H1 (cell line): Measurements from ENCODE around the gene TRMT44. TPM values are rescaled to one million over a fixed set of nuclear protein-coding genes. Genes with fewer than 3 reads are reported as not detected.

Experiments used
- CTCF ChIA-PET: fragments of 300-600 bp; sonication (Branson Sonifier 250); formaldehyde crosslinking; loops from one replicate; lab custom pipeline; 2021; ENCODE audit not compliant: partially characterized antibody; lab: Charles Lee
- POLR2A ChIA-PET: fragments of 300-600 bp; sonication (Branson Sonifier 250); formaldehyde crosslinking; loops from one replicate; lab custom pipeline; 2021; ENCODE audit warnings: inconsistent platforms; ENCODE audit not compliant: partially characterized antibody; lab: Charles Lee
- DNase-seq, 2 experiments: peaks; one replicate each; pipeline versions ENCODE4 v3.0.0 to v3.0.0-alpha.2; 2010 to 2022; ENCODE audit warnings: low spot score in 2 of 2, low read depth in 1 of 2, mixed read lengths in 1 of 2
- FAIRE-seq: peaks from 2 replicates; lab custom pipeline; 2011; peaks lifted over from hg19 to GRCh38; lab: Jason Lieb, UNC
- H2AFZ ChIP-seq: 2 replicates; pipeline ENCODE4 v1.8.1; 2012; ENCODE audit warnings: low read length, inconsistent platforms
- H2AK5ac ChIP-seq: 2 replicates; pipeline ENCODE4 v1.6.1; 2013; ENCODE audit warnings: low read depth, low read length
- H2BK120ac ChIP-seq: replicated peaks from 2 replicates; pipeline ENCODE3; 2013; ENCODE audit warnings: low read depth, low read length, inconsistent platforms
- H2BK12ac ChIP-seq: 2 replicates; pipeline ENCODE4 v1.6.1; 2013; ENCODE audit warnings: low read depth, low read length
- H2BK15ac ChIP-seq: 2 replicates; pipeline ENCODE4 v1.6.1; 2013; ENCODE audit warnings: low read length
- H2BK20ac ChIP-seq: 2 replicates; pipeline ENCODE4 v1.6.1; 2013; ENCODE audit warnings: low read length
- H2BK5ac ChIP-seq: 2 replicates; pipeline ENCODE4 v1.6.1; 2013; ENCODE audit warnings: low read depth, low read length
- H3K14ac ChIP-seq: 2 replicates; pipeline ENCODE4 v1.6.1; 2013; ENCODE audit warnings: inconsistent platforms; ENCODE audit not compliant: insufficient read length
- H3K18ac ChIP-seq: 2 replicates; pipeline ENCODE4 v1.6.1; 2013; ENCODE audit warnings: low read length; ENCODE audit errors: extremely low read depth
- H3K23ac ChIP-seq: 2 replicates; pipeline ENCODE4 v1.6.1; 2013; ENCODE audit warnings: inconsistent platforms; ENCODE audit not compliant: insufficient read length
- H3K23me2 ChIP-seq: 2 replicates; pipeline ENCODE4 v1.6.1; 2013; ENCODE audit warnings: low read depth, low read length
- H3K27ac ChIP-seq: 2 replicates; pipeline ENCODE4 v1.6.1; 2011; ENCODE audit warnings: low read depth, low read length, inconsistent platforms
- H3K27me3 ChIP-seq, 4 experiments: replicated peaks in 1 of 4; 1 replicate in 1 of 4; 2 replicates in 3 of 4; pipeline versions ENCODE4 v1.6.1 to v1.8.1; 2011 to 2013; ENCODE audit warnings: low read length in 3 of 4, mild to moderate bottlenecking in 3 of 4, inconsistent platforms in 2 of 4, mixed read lengths in 2 of 4, moderate library complexity in 1 of 4; ENCODE audit not compliant: control insufficient read depth in 3 of 4, insufficient read depth in 3 of 4; ENCODE audit errors: extremely low read depth in 1 of 4
- H3K36me3 ChIP-seq, 4 experiments: 2 replicates each; pipeline versions ENCODE4 v1.6.1 to v1.8.1; 2011 to 2013; ENCODE audit warnings: mild to moderate bottlenecking in 4 of 4, low read length in 3 of 4, moderate library complexity in 2 of 4, control low read depth in 1 of 4, inconsistent platforms in 1 of 4; ENCODE audit not compliant: insufficient read depth in 4 of 4, control insufficient read depth in 2 of 4
- H3K4ac ChIP-seq: replicated peaks from 2 replicates; pipeline ENCODE3; 2013; ENCODE audit warnings: low read length, low read depth, mixed read lengths, inconsistent platforms; ENCODE audit not compliant: insufficient read length
- H3K4me1 ChIP-seq, 4 experiments: replicated peaks in 1 of 4; 1 replicate in 1 of 4; 2 replicates in 3 of 4; pipeline versions ENCODE4 v1.6.1 to v1.8.1; 2011 to 2013; ENCODE audit warnings: low read length in 3 of 4, inconsistent platforms in 2 of 4, mixed read lengths in 1 of 4; ENCODE audit not compliant: insufficient read depth in 4 of 4, control insufficient read depth in 3 of 4
- H3K4me2 ChIP-seq, 2 experiments: 2 replicates each; pipeline versions ENCODE4 v1.6.1 to v1.8.1; 2011 to 2013; ENCODE audit warnings: low read depth in 2 of 2, low read length in 2 of 2, control low read depth in 1 of 2, inconsistent platforms in 1 of 2, mild to moderate bottlenecking in 1 of 2; ENCODE audit not compliant: insufficient read depth in 1 of 2
- H3K4me3 ChIP-seq, 4 experiments: fragments of 200-600, 300-600 bp in 1 of 4; sonication (generic), shearing (Covaris generic), sonication (Bioruptor Twin) in 1 of 4; 2 replicates each; pipeline versions ENCODE4 v1.5.1 to v1.8.1; 2011 to 2016; ENCODE audit warnings: low read length in 4 of 4, low read depth in 3 of 4, control low read depth in 2 of 4, inconsistent platforms in 2 of 4, mild to moderate bottlenecking in 2 of 4, mixed read lengths in 1 of 4, moderate library complexity in 1 of 4; ENCODE audit not compliant: insufficient read depth in 2 of 4; ENCODE audit errors: extremely low read depth in 1 of 4
- H3K56ac ChIP-seq: replicated peaks from 2 replicates; pipeline ENCODE3; 2013; ENCODE audit warnings: low read depth, mild to moderate bottlenecking, mixed read lengths, low read length, inconsistent platforms; ENCODE audit not compliant: insufficient read length
- H3K79me1 ChIP-seq: 2 replicates; pipeline ENCODE4 v1.6.1; 2013; ENCODE audit warnings: low read depth, low read length, control low read depth
- H3K79me2 ChIP-seq, 2 experiments: 2 replicates each; pipeline versions ENCODE4 v1.6.1 to v1.8.1; 2012 to 2013; ENCODE audit warnings: low read length in 2 of 2, mild to moderate bottlenecking in 2 of 2, inconsistent platforms in 1 of 2; ENCODE audit not compliant: insufficient read depth in 2 of 2, control insufficient read depth in 1 of 2
- H3K9ac ChIP-seq, 4 experiments: replicated peaks in 1 of 4; 1 replicate in 1 of 4; 2 replicates in 3 of 4; pipeline versions ENCODE4 v1.6.1 to v1.8.1; 2011 to 2013; ENCODE audit warnings: low read depth in 3 of 4, low read length in 3 of 4, control low read depth in 2 of 4, mild to moderate bottlenecking in 2 of 4, moderate library complexity in 2 of 4, inconsistent platforms in 1 of 4; ENCODE audit errors: extremely low read depth in 1 of 4
- H3K9me3 ChIP-seq, 2 experiments: 2 replicates each; pipeline versions ENCODE4 v1.6.1 to v1.8.1; 2012 to 2013; ENCODE audit warnings: mild to moderate bottlenecking in 2 of 2, moderate library complexity in 2 of 2, control low read depth in 1 of 2, inconsistent platforms in 1 of 2, low read depth in 1 of 2, low read length in 1 of 2, mixed read lengths in 1 of 2; ENCODE audit not compliant: insufficient read depth in 2 of 2
- H4K20me1 ChIP-seq, 2 experiments: replicated peaks in 1 of 2; 2 replicates each; pipeline versions ENCODE3 to v1.8.1; 2011 to 2013; ENCODE audit warnings: inconsistent platforms in 2 of 2, low read length in 2 of 2, mild to moderate bottlenecking in 1 of 2; ENCODE audit not compliant: insufficient read depth in 2 of 2, control insufficient read depth in 1 of 2
- H4K5ac ChIP-seq: 2 replicates; pipeline ENCODE4 v1.6.1; 2013; ENCODE audit warnings: low read length, low read depth, mixed read lengths, inconsistent platforms; ENCODE audit not compliant: insufficient read length
- H4K8ac ChIP-seq: 2 replicates; pipeline ENCODE4 v1.8.0; 2013; ENCODE audit warnings: mild to moderate bottlenecking, moderate library complexity, low read length, inconsistent platforms; ENCODE audit not compliant: insufficient read depth; ENCODE audit errors: extremely low read depth
- H4K91ac ChIP-seq: replicated peaks from 2 replicates; pipeline ENCODE3; 2013; ENCODE audit warnings: low read length, mixed read lengths, inconsistent platforms; ENCODE audit not compliant: insufficient read length
- ATF3 ChIP-seq: IDR thresholded peaks from 2 replicates; pipeline ENCODE4 v1.6.1; 2011; ENCODE audit warnings: low read depth, mild to moderate bottlenecking, low read length; ENCODE audit not compliant: insufficient read depth
- BCL11A ChIP-seq, 2 experiments: IDR thresholded peaks; one replicate each; pipeline ENCODE4 v1.6.1; 2011; ENCODE audit warnings: low read depth in 2 of 2, low read length in 2 of 2, mild to moderate bottlenecking in 2 of 2
- CHD1 ChIP-seq: IDR thresholded peaks from 2 replicates; pipeline ENCODE4 v1.6.1; 2012; ENCODE audit warnings: low read depth, low read length, improper control_type of control experiment
- CHD2 ChIP-seq: IDR thresholded peaks from 2 replicates; pipeline ENCODE4 v1.6.1; 2012; ENCODE audit warnings: low read length, improper control_type of control experiment
- CTCF ChIP-seq, 3 experiments: IDR thresholded peaks; 1 replicate in 2 of 3; 2 replicates in 1 of 3; pipeline versions ENCODE4 v1.5.1 to v1.6.1; 2011; ENCODE audit warnings: low read length in 3 of 3, mild to moderate bottlenecking in 3 of 3, inconsistent platforms in 2 of 3, low read depth in 1 of 3, moderate library complexity in 1 of 3; ENCODE audit not compliant: insufficient read depth in 1 of 3; ENCODE audit errors: control extremely low read depth in 1 of 3
- EP300 ChIP-seq, 2 experiments: IDR thresholded peaks; 1 replicate in 1 of 2; 2 replicates in 1 of 2; pipeline ENCODE4 v1.6.1; 2011 to 2012; ENCODE audit warnings: low read depth in 2 of 2, low read length in 2 of 2, mild to moderate bottlenecking in 2 of 2, borderline replicate concordance in 1 of 2, inconsistent platforms in 1 of 2, moderate library complexity in 1 of 2
- EZH2 ChIP-seq: fragments of 200-600 bp; sonication (generic); IDR thresholded peaks from 2 replicates; pipeline ENCODE4 v1.7.1; 2012; ENCODE audit warnings: low read depth, mild to moderate bottlenecking, moderate library complexity, low read length, inconsistent platforms; ENCODE audit not compliant: severe bottlenecking
- FOSL1 ChIP-seq: IDR thresholded peaks from 2 replicates; pipeline ENCODE4 v1.6.1; 2011; ENCODE audit warnings: mild to moderate bottlenecking, low read depth, low read length, moderate library complexity; ENCODE audit not compliant: insufficient read depth
- KDM1A ChIP-seq: fragments of 200-600, 300-600 bp; sonication (generic); IDR thresholded peaks from 2 replicates; pipeline ENCODE4 v1.7.1; 2016; ENCODE audit warnings: mild to moderate bottlenecking, low read length, borderline replicate concordance
- POLR2A ChIP-seq, 2 experiments: IDR thresholded peaks; 1 replicate in 1 of 2; 2 replicates in 1 of 2; pipeline ENCODE4 v1.6.1; 2011; ENCODE audit warnings: low read depth in 2 of 2, low read length in 2 of 2, mild to moderate bottlenecking in 2 of 2; ENCODE audit errors: control extremely low read depth in 1 of 2
- SUZ12 ChIP-seq: fragments of 200-600 bp; sonication (generic); IDR thresholded peaks from 2 replicates; pipeline ENCODE4 v1.6.1; 2012; ENCODE audit warnings: mild to moderate bottlenecking, inconsistent platforms, low read length, moderate library complexity, mixed read lengths
- WGBS, 2 experiments: shearing (Covaris generic) in 1 of 2; methylation state at CpG; one replicate each; pipeline versions ENCODE4 v1.1.6 to v1.1.7; 2013 to 2015; ENCODE audit warnings: low lambda C conversion rate in 2 of 2, mixed read lengths in 2 of 2, inconsistent platforms in 1 of 2, low coverage in 1 of 2, missing lambda C conversion rate in 1 of 2; ENCODE audit not compliant: insufficient replicate concordance in 2 of 2, insufficient coverage in 1 of 2, insufficient read length in 1 of 2; ENCODE audit errors: extremely low coverage in 1 of 2, missing lambda C conversion rate in 1 of 2; 5-methylcytosine and 5-hydroxymethylcytosine counted together
- polyA plus RNA-seq, 7 experiments: library from polyadenylated mRNA; depleted of rRNA in 3 of 7; stranded (reverse) in 5 of 7; unstranded in 2 of 7; fragments of >200 nt in 5 of 7; fragments of 200-250 nt in 2 of 7; gene quantifications; 1 replicate in 5 of 7; 2 replicates in 1 of 7; 4 replicates in 1 of 7; pipeline versions ENCODE4 v1.2.1 to v1.2.3, GENCODE V29; 2011 to 2013; ENCODE audit warnings: missing spikeins in 2 of 7, mixed read lengths in 2 of 7
- total RNA-seq: library from RNA; stranded (reverse); fragmentation: NEBNext Ultra II Directional; extraction: Animal tissue kit (Norgen Biotek cat#: 25700); gene quantifications from 2 replicates; pipeline ENCODE4 v1.2.1, GENCODE V29; 2021

Gene TRMT44
- total and polyA plus RNA-seq, 2 of the 8 experiments (the other 6 are each of a cell fraction or from before 2014, with no cell fraction given) = 8.6 to 23.9 TPM

- 93% methylated on average over 10 of the region's 10 CpGs; no CpG with 5 or more reads in 1 of the 2 experiments for WGBS, 2 experiments
- H3K56ac ChIP-seq = no peak overlapping the region
- H3K14ac ChIP-seq = no peak overlapping the region
- H4K20me1 ChIP-seq = no peaks in the 10 kb centered on the region
- no peak overlapping the region for H2BK12ac ChIP-seq
- no peaks in the 10 kb centered on the region for H3K23me2 ChIP-seq
- no peak overlapping the region for H2BK5ac ChIP-seq
- H2AFZ ChIP-seq = no peak overlapping the region
- H3K27ac ChIP-seq = no peak overlapping the region
- H3K79me1 ChIP-seq = no peaks in the 10 kb centered on the region
- CTCF ChIA-PET = interaction anchor here (0.7 to 1.7 kb wide), 8 partner anchors 10 to 173 kb away, joined by 3 to 5 read pairs (median 4); no protein-coding TSS in a partner anchor
- no peak for FAIRE-seq
- no peak overlapping the region for H4K5ac ChIP-seq
- no peaks in the 10 kb centered on the region for H3K79me2 ChIP-seq
- POLR2A ChIA-PET = no interaction called here
- H3K4me2 ChIP-seq = no peak overlapping the region
- no peak overlapping the region for H2BK120ac ChIP-seq
- no peaks in the 10 kb centered on the region; a peak in 1 of 8 replicates for H3K36me3 ChIP-seq
- no peaks in the 10 kb centered on the region; a peak in 2 of 7 replicates for H3K27me3 ChIP-seq
- H2BK20ac ChIP-seq = no peak overlapping the region
- H3K9me3 ChIP-seq = peaks cover 0 to 3% of the 10 kb centered on the region in 2 experiments; a peak in 1 of 4 replicates
- no peak overlapping the region for H4K8ac ChIP-seq
- no peak overlapping the region for H3K18ac ChIP-seq
- no peak overlapping the region for H2AK5ac ChIP-seq
- H2BK15ac ChIP-seq = no peak overlapping the region
- DNase-seq = no peak
- H3K23ac ChIP-seq = no peak overlapping the region
- H3K4me3 ChIP-seq = no peak overlapping the region
- H4K91ac ChIP-seq = no peak overlapping the region
- no peak overlapping the region for H3K9ac ChIP-seq
- no peaks in the 10 kb centered on the region for H3K4me1 ChIP-seq
- H3K4ac ChIP-seq = no peak overlapping the region
- no peak for TF ChIP-seq SUZ12
- TF ChIP-seq EZH2 = no peak
- TF ChIP-seq CTCF (IDR thresholded peaks at IDR 0.05; ENCODE audit: control extremely low read depth in 1 of 3, insufficient read depth in 1 of 3, low read depth in 1 of 3, low read length in 3 of 3) = no peak
- TF ChIP-seq BCL11A (IDR thresholded peaks at IDR 0.05; ENCODE audit: low read depth in 2 of 2, low read length in 2 of 2) = no peak
- TF ChIP-seq CHD1 = no peak
- TF ChIP-seq CHD2 = no peak
- no peak for TF ChIP-seq KDM1A
- TF ChIP-seq POLR2A (IDR thresholded peaks at IDR 0.05; ENCODE audit: control extremely low read depth in 1 of 2, low read depth in 2 of 2, low read length in 2 of 2) = no peak
- TF ChIP-seq EP300 (IDR thresholded peaks at IDR 0.05; ENCODE audit: borderline replicate concordance in 1 of 2, low read depth in 2 of 2, low read length in 2 of 2) = no peak
- no peak for TF ChIP-seq FOSL1
- TF ChIP-seq ATF3 = no peak
Observed at GRCh38 chr4:8514391-8514790, 73.8 kb downstream of the TRMT44 start.
